GM23338 (cell line): ENCODE measurements around the gene TRIM38. TPM values are rescaled to one million over a fixed set of nuclear protein-coding genes. Genes with fewer than 3 reads are reported as not detected.

Experiments used
- ATAC-seq: fragments of 200-7000 bp; cut with Tn5 transposase; 3 replicates; pipeline ENCODE4 v1.9.1; 2020
- DNase-seq: peaks from one replicate; pipeline ENCODE4 v3.0.0-alpha.2; 2015; ENCODE audit warnings: low spot score
- H2AFZ ChIP-seq: fragments of 200-600 bp; sonication (generic); 2 replicates; pipeline ENCODE4 v1.8.0; 2016; ENCODE audit warnings: antibody characterized with exemption, mild to moderate bottlenecking, moderate library complexity
- H3F3A ChIP-seq: fragments of 200-600 bp; sonication (generic); replicated peaks from 2 replicates; pipeline ENCODE4 v1.8.0; 2017; ENCODE audit warnings: antibody characterized with exemption, mixed run types, low read depth
- H3K27ac ChIP-seq: fragments of 200-600 bp; sonication (generic); 2 replicates; pipeline ENCODE4 v1.6.1; 2016; ENCODE audit warnings: low read depth
- H3K27me3 ChIP-seq: fragments of 200-600 bp; sonication (generic); 2 replicates; pipeline ENCODE4 v1.8.0; 2016; ENCODE audit warnings: mild to moderate bottlenecking, mixed run types, moderate library complexity; ENCODE audit not compliant: insufficient read depth
- H3K36me3 ChIP-seq: fragments of 200-600 bp; sonication (generic); 2 replicates; pipeline ENCODE4 v1.8.0; 2016; ENCODE audit warnings: mild to moderate bottlenecking; ENCODE audit not compliant: insufficient read depth
- H3K4me1 ChIP-seq: fragments of 200-600 bp; sonication (generic); 2 replicates; pipeline ENCODE4 v1.8.0; 2016; ENCODE audit warnings: mild to moderate bottlenecking, moderate library complexity; ENCODE audit not compliant: insufficient read depth
- H3K4me2 ChIP-seq: fragments of 200-600 bp; sonication (generic); 2 replicates; pipeline ENCODE4 v1.7.1; 2017; ENCODE audit warnings: mixed run types
- H3K4me3 ChIP-seq: fragments of 200-600 bp; sonication (generic); 2 replicates; pipeline ENCODE4 v1.6.1; 2016; ENCODE audit warnings: mixed run types
- H3K79me2 ChIP-seq: fragments of 200-600 bp; sonication (generic); replicated peaks from 2 replicates; pipeline ENCODE4 v1.8.0; 2017; ENCODE audit warnings: mild to moderate bottlenecking; ENCODE audit not compliant: insufficient read depth
- H3K9me2 ChIP-seq: fragments of 200-600 bp; sonication (generic); 2 replicates; pipeline ENCODE4 v1.8.0; 2017; ENCODE audit not compliant: insufficient read depth
- H4K20me1 ChIP-seq: fragments of 200-600 bp; sonication (generic); replicated peaks from 2 replicates; pipeline ENCODE4 v1.8.0; 2017; ENCODE audit warnings: mild to moderate bottlenecking; ENCODE audit not compliant: insufficient read depth
- H3K27ac Mint-ChIP-seq: 2 replicates; pipeline ENCODE4 v1.8.0; 2020; ENCODE audit warnings: inconsistent platforms, mild to moderate bottlenecking, moderate library complexity, mixed read lengths
- H3K27me3 Mint-ChIP-seq: 3 replicates; pipeline ENCODE4 v1.8.0; 2022; ENCODE audit warnings: low read depth, mild to moderate bottlenecking, moderate library complexity, mixed read lengths, inconsistent platforms; ENCODE audit not compliant: insufficient read depth, poor library complexity
- H3K36me3 Mint-ChIP-seq: 3 replicates; pipeline ENCODE4 v1.8.0; 2021; ENCODE audit warnings: low read depth, mild to moderate bottlenecking, inconsistent platforms, moderate library complexity, mixed read lengths
- H3K4me1 Mint-ChIP-seq: 3 replicates; pipeline ENCODE4 v1.8.0; 2020; ENCODE audit warnings: mild to moderate bottlenecking, inconsistent platforms, mixed read lengths
- H3K4me3 Mint-ChIP-seq: 3 replicates; pipeline ENCODE4 v1.8.0; 2021; ENCODE audit warnings: moderate library complexity, mild to moderate bottlenecking, inconsistent platforms, mixed read lengths
- H3K9me3 Mint-ChIP-seq: 3 replicates; pipeline ENCODE4 v1.8.0; 2020; ENCODE audit warnings: moderate library complexity, mild to moderate bottlenecking, inconsistent platforms, mixed read lengths
- EZH2 ChIP-seq: fragments of 200-600 bp; sonication (generic); IDR thresholded peaks from one replicate; pipeline ENCODE4 v1.8.0; 2017; ENCODE audit warnings: antibody characterized with exemption, mild to moderate bottlenecking, low read depth; ENCODE audit not compliant: unreplicated experiment
- EZH2phosphoT487 ChIP-seq: fragments of 200-600 bp; sonication (generic); IDR thresholded peaks from one replicate; pipeline ENCODE4 v1.8.1; 2018; ENCODE audit warnings: antibody characterized with exemption; ENCODE audit not compliant: unreplicated experiment
- JUNB ChIP-seq: IDR thresholded peaks from one replicate; pipeline ENCODE4 v1.6.1; 2016; ENCODE audit warnings: antibody characterized with exemption; ENCODE audit not compliant: unreplicated experiment
- polyA plus RNA-seq: library from polyadenylated mRNA; unstranded; fragments of >200 nt; fragmentation: Nextera tagmentation; extraction: Ambion mirVana; gene quantifications from 2 replicates; pipeline ENCODE4 v1.2.1, GENCODE V29; 2016
- total RNA-seq: library from RNA; depleted of rRNA; stranded (reverse); fragments of >200 nt; shearing (Covaris generic); gene quantifications from 2 replicates; pipeline ENCODE4 v1.2.3, GENCODE V29; 2014
- TF ChIP-seq, protein P1 (sequence below): fragments of 250-450 bp; sonication (Bioruptor Pico); IDR thresholded peaks from 2 replicates; pipeline ENCODE4 v1.5.0; 2020; ENCODE audit warnings: mild to moderate bottlenecking, moderate library complexity
- TF ChIP-seq, protein P2 (sequence below), 2 experiments: fragments of 200-600 bp in 1 of 2; sonication (generic) in 1 of 2; conservative IDR thresholded peaks; 2 replicates each; pipeline versions ENCODE4 v1.5.1 to v1.6.1; 2016 to 2017; ENCODE audit warnings: antibody characterized with exemption in 2 of 2, low read depth in 2 of 2, mild to moderate bottlenecking in 2 of 2, moderate library complexity in 1 of 2
- TF ChIP-seq, protein P3 (sequence below): IDR thresholded peaks from one replicate; pipeline ENCODE4 v1.6.1; 2018; ENCODE audit warnings: antibody characterized with exemption; ENCODE audit not compliant: unreplicated experiment
- TF ChIP-seq, protein P4 (sequence below): IDR thresholded peaks from 2 replicates; pipeline ENCODE4 v1.6.1; 2016; ENCODE audit warnings: antibody characterized with exemption

Gene TRIM38
- total and polyA plus RNA-seq, 2 experiments from 2014 or later = 0.66 to 0.82 TPM

DNA sequence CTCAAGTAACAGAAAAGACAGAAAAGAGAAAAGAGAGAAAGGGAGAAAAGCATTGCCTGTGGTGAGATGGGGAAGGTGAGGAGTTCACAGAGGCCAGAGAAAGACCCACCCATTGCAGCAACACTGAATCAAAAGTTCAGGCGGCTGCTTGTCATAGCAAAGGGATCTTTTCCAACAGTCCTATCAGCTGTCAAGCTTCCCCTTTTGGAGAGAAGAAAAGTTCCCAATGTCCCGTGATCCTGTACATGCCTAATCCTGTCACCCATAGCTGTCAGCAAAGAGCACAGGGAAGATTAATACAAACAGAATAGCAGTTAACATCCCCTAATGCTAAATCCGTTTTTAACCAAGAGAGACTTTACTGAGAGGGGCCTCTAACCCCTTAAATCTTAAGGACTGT lies 8.9 kb upstream of the TRIM38 start:
- no peaks in the 10 kb centered on the region for H4K20me1 ChIP-seq
- no peaks in the 10 kb centered on the region for H3K27me3 ChIP-seq
- no peak overlapping the region for H3K4me3 ChIP-seq
- H2AFZ ChIP-seq = no peak overlapping the region
- no peaks in the 10 kb centered on the region for H3K79me2 ChIP-seq
- no peak for DNase-seq
- ATAC-seq = no peak
- Mint-ChIP-seq H3K27me3 (peaks cover 2% of the 10 kb centered on the region), H3K4me3 (no peak overlapping the region), H3K36me3 (peaks cover 8% of the 10 kb centered on the region), H3K27ac (no peak overlapping the region), H3K4me1 (no peaks in the 10 kb centered on the region; the same call in 2 of the 3 replicates), H3K9me3 (peaks cover 13% of the 10 kb centered on the region)
- peaks cover 8% of the 10 kb centered on the region; the same call in 1 of the 2 replicates for H3K9me2 ChIP-seq
- H3F3A ChIP-seq = no peaks in the 10 kb centered on the region
- no peak for TF ChIP-seq EZH2phosphoT487
- TF ChIP-seq EZH2 = no peak
- TF ChIP-seq, protein P1, sequence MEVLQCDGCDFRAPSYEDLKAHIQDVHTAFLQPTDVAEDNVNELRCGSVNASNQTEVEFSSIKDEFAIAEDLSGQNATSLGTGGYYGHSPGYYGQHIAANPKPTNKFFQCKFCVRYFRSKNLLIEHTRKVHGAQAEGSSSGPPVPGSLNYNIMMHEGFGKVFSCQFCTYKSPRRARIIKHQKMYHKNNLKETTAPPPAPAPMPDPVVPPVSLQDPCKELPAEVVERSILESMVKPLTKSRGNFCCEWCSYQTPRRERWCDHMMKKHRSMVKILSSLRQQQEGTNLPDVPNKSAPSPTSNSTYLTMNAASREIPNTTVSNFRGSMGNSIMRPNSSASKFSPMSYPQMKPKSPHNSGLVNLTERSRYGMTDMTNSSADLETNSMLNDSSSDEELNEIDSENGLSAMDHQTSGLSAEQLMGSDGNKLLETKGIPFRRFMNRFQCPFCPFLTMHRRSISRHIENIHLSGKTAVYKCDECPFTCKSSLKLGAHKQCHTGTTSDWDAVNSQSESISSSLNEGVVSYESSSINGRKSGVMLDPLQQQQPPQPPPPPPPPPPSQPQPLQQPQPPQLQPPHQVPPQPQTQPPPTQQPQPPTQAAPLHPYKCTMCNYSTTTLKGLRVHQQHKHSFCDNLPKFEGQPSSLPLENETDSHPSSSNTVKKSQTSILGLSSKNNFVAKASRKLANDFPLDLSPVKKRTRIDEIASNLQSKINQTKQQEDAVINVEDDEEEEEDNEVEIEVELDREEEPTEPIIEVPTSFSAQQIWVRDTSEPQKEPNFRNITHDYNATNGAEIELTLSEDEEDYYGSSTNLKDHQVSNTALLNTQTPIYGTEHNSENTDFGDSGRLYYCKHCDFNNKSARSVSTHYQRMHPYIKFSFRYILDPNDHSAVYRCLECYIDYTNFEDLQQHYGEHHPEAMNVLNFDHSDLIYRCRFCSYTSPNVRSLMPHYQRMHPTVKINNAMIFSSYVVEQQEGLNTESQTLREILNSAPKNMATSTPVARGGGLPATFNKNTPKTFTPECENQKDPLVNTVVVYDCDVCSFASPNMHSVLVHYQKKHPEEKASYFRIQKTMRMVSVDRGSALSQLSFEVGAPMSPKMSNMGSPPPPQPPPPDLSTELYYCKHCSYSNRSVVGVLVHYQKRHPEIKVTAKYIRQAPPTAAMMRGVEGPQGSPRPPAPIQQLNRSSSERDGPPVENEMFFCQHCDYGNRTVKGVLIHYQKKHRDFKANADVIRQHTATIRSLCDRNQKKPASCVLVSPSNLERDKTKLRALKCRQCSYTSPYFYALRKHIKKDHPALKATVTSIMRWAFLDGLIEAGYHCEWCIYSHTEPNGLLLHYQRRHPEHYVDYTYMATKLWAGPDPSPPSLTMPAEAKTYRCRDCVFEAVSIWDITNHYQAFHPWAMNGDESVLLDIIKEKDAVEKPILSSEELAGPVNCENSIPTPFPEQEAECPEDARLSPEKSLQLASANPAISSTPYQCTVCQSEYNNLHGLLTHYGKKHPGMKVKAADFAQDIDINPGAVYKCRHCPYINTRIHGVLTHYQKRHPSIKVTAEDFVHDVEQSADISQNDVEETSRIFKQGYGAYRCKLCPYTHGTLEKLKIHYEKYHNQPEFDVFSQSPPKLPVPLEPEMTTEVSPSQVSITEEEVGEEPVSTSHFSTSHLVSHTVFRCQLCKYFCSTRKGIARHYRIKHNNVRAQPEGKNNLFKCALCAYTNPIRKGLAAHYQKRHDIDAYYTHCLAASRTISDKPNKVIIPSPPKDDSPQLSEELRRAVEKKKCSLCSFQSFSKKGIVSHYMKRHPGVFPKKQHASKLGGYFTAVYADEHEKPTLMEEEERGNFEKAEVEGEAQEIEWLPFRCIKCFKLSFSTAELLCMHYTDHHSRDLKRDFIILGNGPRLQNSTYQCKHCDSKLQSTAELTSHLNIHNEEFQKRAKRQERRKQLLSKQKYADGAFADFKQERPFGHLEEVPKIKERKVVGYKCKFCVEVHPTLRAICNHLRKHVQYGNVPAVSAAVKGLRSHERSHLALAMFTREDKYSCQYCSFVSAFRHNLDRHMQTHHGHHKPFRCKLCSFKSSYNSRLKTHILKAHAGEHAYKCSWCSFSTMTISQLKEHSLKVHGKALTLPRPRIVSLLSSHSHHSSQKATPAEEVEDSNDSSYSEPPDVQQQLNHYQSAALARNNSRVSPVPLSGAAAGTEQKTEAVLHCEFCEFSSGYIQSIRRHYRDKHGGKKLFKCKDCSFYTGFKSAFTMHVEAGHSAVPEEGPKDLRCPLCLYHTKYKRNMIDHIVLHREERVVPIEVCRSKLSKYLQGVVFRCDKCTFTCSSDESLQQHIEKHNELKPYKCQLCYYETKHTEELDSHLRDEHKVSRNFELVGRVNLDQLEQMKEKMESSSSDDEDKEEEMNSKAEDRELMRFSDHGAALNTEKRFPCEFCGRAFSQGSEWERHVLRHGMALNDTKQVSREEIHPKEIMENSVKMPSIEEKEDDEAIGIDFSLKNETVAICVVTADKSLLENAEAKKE (CRISPR knock-in tag) = no peak
- TF ChIP-seq, protein P2, sequence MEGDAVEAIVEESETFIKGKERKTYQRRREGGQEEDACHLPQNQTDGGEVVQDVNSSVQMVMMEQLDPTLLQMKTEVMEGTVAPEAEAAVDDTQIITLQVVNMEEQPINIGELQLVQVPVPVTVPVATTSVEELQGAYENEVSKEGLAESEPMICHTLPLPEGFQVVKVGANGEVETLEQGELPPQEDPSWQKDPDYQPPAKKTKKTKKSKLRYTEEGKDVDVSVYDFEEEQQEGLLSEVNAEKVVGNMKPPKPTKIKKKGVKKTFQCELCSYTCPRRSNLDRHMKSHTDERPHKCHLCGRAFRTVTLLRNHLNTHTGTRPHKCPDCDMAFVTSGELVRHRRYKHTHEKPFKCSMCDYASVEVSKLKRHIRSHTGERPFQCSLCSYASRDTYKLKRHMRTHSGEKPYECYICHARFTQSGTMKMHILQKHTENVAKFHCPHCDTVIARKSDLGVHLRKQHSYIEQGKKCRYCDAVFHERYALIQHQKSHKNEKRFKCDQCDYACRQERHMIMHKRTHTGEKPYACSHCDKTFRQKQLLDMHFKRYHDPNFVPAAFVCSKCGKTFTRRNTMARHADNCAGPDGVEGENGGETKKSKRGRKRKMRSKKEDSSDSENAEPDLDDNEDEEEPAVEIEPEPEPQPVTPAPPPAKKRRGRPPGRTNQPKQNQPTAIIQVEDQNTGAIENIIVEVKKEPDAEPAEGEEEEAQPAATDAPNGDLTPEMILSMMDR (conservative IDR thresholded peaks at IDR 0.05; ENCODE audit: low read depth in 2 of 2) = no peak
- TF ChIP-seq JUNB = no peak
- TF ChIP-seq, protein P3, sequence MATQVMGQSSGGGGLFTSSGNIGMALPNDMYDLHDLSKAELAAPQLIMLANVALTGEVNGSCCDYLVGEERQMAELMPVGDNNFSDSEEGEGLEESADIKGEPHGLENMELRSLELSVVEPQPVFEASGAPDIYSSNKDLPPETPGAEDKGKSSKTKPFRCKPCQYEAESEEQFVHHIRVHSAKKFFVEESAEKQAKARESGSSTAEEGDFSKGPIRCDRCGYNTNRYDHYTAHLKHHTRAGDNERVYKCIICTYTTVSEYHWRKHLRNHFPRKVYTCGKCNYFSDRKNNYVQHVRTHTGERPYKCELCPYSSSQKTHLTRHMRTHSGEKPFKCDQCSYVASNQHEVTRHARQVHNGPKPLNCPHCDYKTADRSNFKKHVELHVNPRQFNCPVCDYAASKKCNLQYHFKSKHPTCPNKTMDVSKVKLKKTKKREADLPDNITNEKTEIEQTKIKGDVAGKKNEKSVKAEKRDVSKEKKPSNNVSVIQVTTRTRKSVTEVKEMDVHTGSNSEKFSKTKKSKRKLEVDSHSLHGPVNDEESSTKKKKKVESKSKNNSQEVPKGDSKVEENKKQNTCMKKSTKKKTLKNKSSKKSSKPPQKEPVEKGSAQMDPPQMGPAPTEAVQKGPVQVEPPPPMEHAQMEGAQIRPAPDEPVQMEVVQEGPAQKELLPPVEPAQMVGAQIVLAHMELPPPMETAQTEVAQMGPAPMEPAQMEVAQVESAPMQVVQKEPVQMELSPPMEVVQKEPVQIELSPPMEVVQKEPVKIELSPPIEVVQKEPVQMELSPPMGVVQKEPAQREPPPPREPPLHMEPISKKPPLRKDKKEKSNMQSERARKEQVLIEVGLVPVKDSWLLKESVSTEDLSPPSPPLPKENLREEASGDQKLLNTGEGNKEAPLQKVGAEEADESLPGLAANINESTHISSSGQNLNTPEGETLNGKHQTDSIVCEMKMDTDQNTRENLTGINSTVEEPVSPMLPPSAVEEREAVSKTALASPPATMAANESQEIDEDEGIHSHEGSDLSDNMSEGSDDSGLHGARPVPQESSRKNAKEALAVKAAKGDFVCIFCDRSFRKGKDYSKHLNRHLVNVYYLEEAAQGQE = no peak
- TF ChIP-seq, protein P4, sequence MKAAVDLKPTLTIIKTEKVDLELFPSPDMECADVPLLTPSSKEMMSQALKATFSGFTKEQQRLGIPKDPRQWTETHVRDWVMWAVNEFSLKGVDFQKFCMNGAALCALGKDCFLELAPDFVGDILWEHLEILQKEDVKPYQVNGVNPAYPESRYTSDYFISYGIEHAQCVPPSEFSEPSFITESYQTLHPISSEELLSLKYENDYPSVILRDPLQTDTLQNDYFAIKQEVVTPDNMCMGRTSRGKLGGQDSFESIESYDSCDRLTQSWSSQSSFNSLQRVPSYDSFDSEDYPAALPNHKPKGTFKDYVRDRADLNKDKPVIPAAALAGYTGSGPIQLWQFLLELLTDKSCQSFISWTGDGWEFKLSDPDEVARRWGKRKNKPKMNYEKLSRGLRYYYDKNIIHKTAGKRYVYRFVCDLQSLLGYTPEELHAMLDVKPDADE = no peak
- no peak overlapping the region for H3K4me2 ChIP-seq
- 0 out of 2 replicates have a peak, but pooled peaks cover 1% of the 10 kb centered on the region for H3K36me3 ChIP-seq
- no peak overlapping the region for H3K27ac ChIP-seq
- peaks cover 7% of the 10 kb centered on the region; the same call in 1 of the 2 replicates for H3K4me1 ChIP-seq
